NCI-H82 treated with DMSO at 0.1 percent for 48 hours (cell line): Measurements from ENCODE around the gene AFF2.
A peak's percentile ranks its signal among the peaks of the same experiment; 100 is the strongest.

ENCODE experiments used
- DNase-seq: peaks from one replicate; lab custom pipeline; 2025; ENCODE audit not compliant: unreplicated experiment; lab: John Stamatoyannopoulos, UW

The AFF2 gene

DNA sequence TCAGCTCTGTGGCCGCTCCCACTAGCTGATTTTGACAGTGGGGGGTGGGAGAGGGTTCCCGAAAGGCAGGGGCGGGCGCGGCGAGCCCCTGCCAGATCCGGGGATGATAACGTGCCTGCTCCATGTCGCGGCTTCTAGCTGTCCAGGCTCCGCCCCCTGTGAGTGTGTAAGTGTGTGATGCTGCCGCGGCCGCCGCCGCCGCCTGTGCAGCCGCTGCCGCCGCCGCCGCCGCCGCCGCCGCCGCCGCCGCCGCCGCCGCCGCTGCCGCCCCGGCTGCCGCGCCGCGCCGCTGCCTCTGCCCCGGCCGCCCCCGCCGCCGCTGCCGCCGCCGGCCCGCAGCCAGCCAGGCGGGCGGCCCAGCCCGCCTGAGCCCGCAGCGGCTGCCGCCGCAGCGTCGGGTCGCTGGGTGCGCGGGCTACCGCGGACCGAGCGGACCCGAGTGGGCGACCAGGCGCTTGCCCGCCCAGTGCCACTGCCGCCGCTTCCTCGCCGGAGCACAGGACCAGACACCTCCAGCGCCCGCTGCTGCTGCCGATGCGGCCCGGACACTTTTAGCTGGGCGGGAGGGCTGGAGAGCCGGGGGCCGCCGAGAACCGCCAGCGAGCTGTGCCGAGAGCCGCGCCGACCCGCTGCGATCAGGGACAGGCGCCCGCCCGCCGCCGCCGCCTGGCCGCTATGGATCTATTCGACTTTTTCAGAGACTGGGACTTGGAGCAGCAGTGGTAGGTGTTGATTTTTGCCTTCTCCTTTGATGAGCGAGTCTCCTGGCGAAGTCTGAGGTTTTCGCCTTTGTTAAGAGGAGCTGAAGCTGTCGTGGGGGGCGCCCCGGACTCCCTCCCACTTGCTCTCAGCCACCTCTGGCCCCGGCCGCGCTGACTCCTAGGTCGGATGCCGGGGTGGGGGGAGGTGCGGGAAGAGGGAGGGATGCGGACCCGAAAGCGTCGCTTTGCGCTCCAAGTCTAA lies at the start of gene AFF2:
TSS of gene AFF2 (plus strand) at position 195 of the 963 bp plus-strand sequence. CDS start at position 676, 481 bp downstream.
- peak; percentile 15 for DNase-seq

DNA sequence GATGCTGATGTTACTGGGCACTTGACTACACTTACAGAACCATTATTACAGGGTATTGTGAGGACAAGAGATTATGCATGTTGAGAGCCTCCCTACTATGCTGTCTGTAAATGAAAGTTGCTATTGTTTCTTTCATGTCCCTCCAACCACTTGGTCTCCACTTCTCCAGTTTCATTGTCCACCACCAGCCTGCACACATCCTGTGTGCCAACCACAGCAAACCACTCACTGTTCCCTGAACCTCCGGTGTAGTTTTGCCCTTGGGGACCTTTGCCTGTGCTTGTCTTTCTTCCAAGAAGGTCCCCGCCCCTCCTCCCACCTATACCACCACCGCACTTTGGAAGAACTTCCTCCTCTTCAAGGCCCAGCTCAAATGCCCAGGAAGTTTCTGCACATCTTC lies 43.1 kb upstream of the AFF2 start:
- no peak for DNase-seq

GRCh38 chrX:148459343-148459742 lies 41.1 kb upstream of the AFF2 start:
- DNase-seq, result no peak

DNA sequence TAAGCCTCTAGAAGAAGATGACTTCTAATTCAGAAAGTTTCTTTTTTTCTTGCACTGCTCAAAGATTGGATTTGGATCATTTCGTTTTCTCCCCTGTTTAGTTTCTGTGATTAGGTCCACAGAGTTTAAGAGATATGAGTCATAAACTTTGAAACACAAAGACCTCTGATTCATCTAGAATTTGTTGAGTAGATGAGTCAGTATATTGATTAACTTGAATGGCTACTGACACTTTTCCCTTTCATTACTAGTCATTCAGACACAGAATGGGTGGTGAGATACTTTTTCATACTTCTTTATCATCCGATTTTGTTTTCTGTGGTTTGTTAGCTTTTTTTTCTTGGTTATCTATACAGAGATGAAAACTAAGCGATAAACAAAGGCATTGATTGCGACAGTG lies 34.1 kb upstream of the AFF2 start:
- no peak for DNase-seq

DNA sequence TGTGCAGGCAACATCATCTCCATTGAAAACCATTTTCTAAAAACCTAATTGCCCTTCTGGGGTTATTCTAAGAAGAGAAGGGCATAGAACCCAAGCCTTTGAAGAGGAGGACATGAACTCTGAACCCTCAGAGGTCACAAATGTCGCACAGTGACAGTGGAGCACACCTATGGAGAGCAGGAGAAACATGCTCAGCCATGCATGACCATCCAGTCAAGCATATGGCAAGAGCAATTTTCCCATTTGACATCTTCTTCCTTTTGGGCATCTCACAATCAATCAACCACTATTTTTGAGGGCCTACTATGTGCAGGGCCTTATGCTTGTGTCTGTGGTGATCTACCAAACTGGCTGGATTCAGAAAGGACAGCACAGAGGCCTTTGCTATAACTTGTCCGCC lies 30.1 kb upstream of the AFF2 start:
- no peak for DNase-seq

DNA sequence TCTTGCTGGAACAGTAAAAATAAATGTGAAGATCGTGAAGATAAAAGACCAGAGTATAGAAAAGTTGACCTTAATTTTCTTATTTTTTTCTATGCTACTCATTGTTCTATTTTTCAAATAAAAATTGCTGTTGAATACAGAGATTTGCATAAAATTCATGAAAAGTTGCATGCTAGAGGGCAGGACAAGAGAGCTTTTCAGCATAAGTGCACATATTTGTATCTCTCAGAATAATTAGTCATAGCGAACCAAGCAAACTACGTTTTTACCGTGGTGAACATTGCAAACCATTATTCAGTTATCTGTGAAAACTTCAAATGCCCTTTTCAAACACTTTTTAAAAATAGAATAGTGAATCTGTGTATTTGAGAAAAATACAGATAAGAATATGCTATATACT lies 26.4 kb upstream of the AFF2 start:
- no peak for DNase-seq

GRCh38 chrX:148492057-148492456 lies 8.4 kb upstream of the AFF2 start:
- DNase-seq, result no peak

DNA sequence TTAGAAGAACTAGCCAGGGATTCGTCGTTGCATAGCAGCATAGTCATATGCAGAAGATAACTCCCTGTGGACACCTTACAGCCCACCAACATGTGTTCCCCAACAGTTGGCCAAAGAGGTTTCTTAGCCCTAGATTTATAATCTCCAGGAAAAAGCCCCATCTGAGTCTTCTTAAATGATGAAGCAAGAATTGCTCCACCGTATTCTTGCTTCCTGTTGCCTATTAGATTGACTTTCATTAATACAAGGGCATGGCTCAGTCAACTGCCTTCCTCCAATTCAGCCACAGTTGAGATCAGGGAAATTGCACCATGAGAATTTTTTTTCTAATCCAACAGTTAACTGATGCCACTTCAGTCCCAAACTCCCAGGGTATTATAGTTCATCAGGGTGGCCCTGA lies 5.2 kb upstream of the AFF2 start:
- no peak for DNase-seq

- DNase-seq, result no peak
Measured at GRCh38 chrX:148498067-148498466, 2.4 kb upstream of the AFF2 start.

- no peak for DNase-seq
Measured at GRCh38 chrX:148499638-148500422, 587 bp upstream of the AFF2 start.

DNA sequence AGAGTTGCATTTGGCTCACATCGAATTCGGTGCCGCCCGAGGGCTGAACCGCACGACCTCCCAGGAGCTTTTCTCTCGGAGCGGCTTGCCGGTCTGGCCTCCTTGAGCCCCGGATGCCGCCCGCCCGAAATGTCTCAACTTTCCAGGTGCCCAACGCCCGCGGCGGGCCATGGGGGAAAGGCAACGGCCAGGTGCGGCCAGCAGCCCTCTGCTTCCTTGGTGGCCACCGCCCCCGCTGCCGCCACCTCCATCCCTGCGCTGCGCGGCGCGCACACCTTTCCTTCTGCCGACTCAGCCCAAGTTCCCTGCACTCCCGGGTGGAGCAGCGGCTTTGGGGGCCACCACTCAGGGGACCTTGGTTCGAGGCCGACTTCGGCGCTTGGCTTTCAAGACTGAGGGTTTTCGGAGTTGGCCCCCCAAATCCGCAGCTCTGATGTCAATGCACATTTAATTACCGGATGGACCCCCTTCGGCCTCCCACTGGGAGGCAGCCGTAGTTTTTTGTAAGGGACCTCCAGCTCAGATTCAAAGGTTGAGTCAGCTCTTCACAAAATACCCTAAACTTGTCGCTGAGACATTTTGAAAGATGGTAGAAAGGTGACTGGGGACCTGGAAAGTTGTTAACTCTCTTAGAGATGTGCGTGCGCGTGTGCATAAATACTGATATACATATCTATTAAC lies 1.1 kb downstream of the AFF2 start:
- DNase-seq, result no peak

GRCh38 chrX:148504506-148504905 lies 4.1 kb downstream of the AFF2 start:
- DNase-seq, result no peak

- DNase-seq, result no peak
Measured at GRCh38 chrX:148507418-148507817, 7.0 kb downstream of the AFF2 start.

DNA sequence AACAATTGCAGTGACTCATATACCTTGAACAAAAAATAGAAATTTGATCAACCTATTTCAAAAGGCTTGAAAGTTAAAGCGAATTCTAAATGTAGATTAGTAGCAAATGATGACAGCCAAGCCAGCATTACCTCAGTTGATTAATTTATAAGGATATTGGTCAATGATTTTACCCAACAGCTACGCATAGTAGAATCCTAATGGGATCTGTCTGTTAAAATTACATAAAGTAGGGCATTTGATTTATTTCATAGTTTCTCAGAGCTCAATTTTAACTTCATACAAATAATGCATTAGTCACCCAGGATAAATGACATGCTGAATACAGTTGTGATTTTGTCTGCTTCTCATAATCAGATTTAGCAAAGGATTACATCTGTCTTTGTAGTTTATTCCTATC lies 12.0 kb downstream of the AFF2 start:
- DNase-seq, result no peak

DNA sequence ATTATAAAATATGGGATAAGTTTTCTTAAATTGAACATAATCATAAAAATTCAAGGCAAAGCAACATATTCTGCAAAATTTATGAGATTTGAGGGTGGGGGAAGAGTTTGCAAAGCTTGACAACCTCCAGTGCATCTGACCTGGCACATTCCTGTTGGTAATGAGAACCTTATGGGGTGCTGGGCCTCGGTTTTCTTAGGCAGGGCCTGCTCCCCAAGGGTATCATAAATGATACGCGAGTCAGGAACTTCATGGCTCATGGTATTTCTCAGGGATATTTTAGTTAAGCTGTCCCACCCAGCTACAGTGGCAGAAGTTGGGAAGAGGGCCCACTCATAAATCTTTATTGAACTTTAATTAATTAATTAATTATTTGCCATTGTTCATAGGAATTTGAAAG lies 13.2 kb downstream of the AFF2 start:
- DNase-seq, result no peak

DNA sequence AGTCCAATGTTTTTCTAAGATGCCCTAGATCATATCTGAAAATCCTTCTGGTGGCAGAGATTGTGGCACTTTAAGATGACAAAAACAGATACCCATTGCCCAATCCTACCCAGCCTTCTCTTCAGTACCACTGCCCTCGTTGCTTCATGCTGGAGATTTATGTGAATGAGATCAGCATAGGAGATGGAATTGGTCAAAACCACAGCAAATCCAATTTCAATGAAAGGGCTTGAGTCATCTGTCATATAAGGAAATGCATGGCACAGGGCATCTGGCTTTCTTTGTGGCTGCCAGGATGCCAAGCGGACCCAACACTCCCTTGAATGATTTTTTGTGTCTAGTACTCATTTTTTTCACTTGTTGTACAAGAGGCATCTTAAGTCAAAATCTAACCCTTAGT lies 16.8 kb downstream of the AFF2 start:
- no peak for DNase-seq

DNA sequence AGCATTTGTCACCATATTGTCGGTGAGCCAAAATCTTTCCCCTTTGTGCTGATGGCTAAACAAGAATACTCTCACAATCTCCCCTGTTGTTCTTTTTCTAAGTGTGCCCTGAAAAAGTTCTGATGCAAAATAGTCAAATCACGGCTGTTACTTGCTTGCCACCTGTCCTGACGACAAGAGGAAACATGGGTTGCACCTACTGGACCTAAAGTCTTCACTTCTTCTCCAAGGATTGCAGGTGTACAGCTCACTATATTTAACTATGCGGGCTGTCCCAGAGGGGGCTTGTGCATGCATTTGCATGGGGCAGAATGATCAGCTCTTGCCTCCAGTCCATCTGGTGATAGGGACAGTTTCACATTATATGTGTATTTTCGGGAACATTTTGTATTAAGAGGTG lies 21.6 kb downstream of the AFF2 start:
- no peak for DNase-seq

GRCh38 chrX:148523303-148524080 lies 23.1 kb downstream of the AFF2 start:
- DNase-seq, result no peak

- DNase-seq, result no peak
Measured at GRCh38 chrX:148530464-148531077, 30.2 kb downstream of the AFF2 start.

GRCh38 chrX:148534291-148534690 lies 33.9 kb downstream of the AFF2 start:
- no peak for DNase-seq
